Neutrophil (primary cell): ENCODE results near the gene IL20.

Experiments used
- H3K27ac ChIP-seq: fragments of 200-600 bp; sonication (generic); 2 replicates; pipeline ENCODE4 v1.5.1; 2016; ENCODE audit warnings: mild to moderate bottlenecking, moderate library complexity
- H3K27me3 ChIP-seq: fragments of 200-600 bp; sonication (generic); 2 replicates; pipeline ENCODE4 v1.6.0; 2016; ENCODE audit warnings: mild to moderate bottlenecking
- H3K36me3 ChIP-seq: fragments of 200-600 bp; sonication (generic); 2 replicates; pipeline ENCODE4 v1.5.1; 2017
- H3K4me1 ChIP-seq, 2 experiments: fragments of 200-600 bp in 1 of 2; sonication (generic) in 1 of 2; 1 replicate in 1 of 2; 2 replicates in 1 of 2; pipeline versions ENCODE4 v1.5.1 to v1.6.1; 2013 to 2016; ENCODE audit warnings: low read depth in 1 of 2, low read length in 1 of 2, mild to moderate bottlenecking in 1 of 2, moderate library complexity in 1 of 2; ENCODE audit not compliant: control insufficient read depth in 1 of 2, insufficient read depth in 1 of 2
- H3K4me3 ChIP-seq, 2 experiments: fragments of 200-600 bp in 1 of 2; sonication (generic) in 1 of 2; 1 replicate in 1 of 2; 2 replicates in 1 of 2; pipeline ENCODE4 v1.5.1; 2013 to 2016; ENCODE audit warnings: low read depth in 1 of 2, low read length in 1 of 2, mild to moderate bottlenecking in 1 of 2, moderate library complexity in 1 of 2
- H3K9me3 ChIP-seq: fragments of 200-600 bp; sonication (generic); 2 replicates; pipeline ENCODE4 v1.5.1; 2016
- TF ChIP-seq, protein P1 (sequence below): fragments of 200-600 bp; sonication (generic); IDR thresholded peaks from 2 replicates; pipeline ENCODE4 v1.5.1; 2016; ENCODE audit warnings: antibody characterized with exemption

The IL20 gene

DNA sequence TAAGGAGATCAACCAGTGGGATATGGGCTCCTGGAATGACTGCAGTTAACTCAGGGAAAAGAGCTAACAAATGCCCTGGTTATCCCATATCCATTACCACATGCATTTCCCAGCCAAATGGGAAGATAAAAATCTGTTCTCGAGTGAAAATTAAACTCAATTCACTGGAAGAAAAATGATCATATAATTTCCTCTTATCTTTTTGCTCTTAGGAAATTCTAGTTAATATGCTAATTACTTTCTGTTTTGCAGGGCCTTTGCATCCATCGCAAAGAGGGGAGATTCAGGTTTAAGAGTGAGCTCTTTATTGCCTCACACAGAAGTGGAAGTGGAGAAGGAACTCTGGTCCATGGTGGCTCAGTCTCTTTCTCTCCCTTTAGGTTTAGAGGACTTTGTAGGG is 28.0 kb downstream of the IL20 start:
- Histone ChIP-seq H3K4me3 (no peak overlapping the region), H3K9me3 (no peaks in the 10 kb centered on the region), H3K27me3 (peaks cover 33% of the 10 kb centered on the region), H3K27ac (no peak overlapping the region), H3K36me3 (no peaks in the 10 kb centered on the region), H3K4me1 (no peaks in the 10 kb centered on the region)
- TF ChIP-seq, protein P1, sequence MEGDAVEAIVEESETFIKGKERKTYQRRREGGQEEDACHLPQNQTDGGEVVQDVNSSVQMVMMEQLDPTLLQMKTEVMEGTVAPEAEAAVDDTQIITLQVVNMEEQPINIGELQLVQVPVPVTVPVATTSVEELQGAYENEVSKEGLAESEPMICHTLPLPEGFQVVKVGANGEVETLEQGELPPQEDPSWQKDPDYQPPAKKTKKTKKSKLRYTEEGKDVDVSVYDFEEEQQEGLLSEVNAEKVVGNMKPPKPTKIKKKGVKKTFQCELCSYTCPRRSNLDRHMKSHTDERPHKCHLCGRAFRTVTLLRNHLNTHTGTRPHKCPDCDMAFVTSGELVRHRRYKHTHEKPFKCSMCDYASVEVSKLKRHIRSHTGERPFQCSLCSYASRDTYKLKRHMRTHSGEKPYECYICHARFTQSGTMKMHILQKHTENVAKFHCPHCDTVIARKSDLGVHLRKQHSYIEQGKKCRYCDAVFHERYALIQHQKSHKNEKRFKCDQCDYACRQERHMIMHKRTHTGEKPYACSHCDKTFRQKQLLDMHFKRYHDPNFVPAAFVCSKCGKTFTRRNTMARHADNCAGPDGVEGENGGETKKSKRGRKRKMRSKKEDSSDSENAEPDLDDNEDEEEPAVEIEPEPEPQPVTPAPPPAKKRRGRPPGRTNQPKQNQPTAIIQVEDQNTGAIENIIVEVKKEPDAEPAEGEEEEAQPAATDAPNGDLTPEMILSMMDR: no peak

DNA sequence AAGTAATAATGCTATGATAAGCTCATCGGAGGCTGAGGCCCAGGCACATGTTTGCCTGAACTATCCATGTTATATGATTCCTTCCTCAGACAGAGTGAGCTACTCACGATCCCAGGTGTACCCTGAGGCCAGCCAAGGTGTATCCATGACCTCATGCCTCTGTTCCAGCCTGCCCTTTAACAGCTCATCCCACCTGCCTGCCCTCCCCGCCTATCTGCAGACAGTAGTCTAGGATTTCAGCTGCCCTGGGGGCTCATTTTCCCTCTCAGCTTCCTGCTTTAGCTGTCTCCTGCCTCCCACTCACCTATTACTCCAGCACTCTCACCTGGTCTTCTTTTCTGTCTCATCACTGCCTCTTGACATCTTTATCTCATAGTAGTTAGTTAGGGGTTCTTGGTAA is 29.9 kb downstream of the IL20 start:
- TF ChIP-seq, protein P1: no peak
- no peaks in the 10 kb centered on the region for H3K4me1 ChIP-seq
- H3K9me3 ChIP-seq: no peaks in the 10 kb centered on the region
- no peak overlapping the region for H3K27ac ChIP-seq
- peaks cover 28% of the 10 kb centered on the region for H3K27me3 ChIP-seq
- H3K4me3 ChIP-seq: no peak overlapping the region
- no peaks in the 10 kb centered on the region for H3K36me3 ChIP-seq

- Histone ChIP-seq H3K9me3 (no peaks in the 10 kb centered on the region), H3K27ac (no peak overlapping the region), H3K27me3 (peaks cover 23% of the 10 kb centered on the region), H3K4me1 (no peaks in the 10 kb centered on the region), H3K36me3 (no peaks in the 10 kb centered on the region), H3K4me3 (no peak overlapping the region)
- TF ChIP-seq, protein P1: no peak
Observed at GRCh38 chr1:206895837-206896242, 30.4 kb downstream of the IL20 start.

- no peak overlapping the region for H3K27ac ChIP-seq
Observed at GRCh38 chr1:206896261-206896660, 30.8 kb downstream of the IL20 start.

DNA sequence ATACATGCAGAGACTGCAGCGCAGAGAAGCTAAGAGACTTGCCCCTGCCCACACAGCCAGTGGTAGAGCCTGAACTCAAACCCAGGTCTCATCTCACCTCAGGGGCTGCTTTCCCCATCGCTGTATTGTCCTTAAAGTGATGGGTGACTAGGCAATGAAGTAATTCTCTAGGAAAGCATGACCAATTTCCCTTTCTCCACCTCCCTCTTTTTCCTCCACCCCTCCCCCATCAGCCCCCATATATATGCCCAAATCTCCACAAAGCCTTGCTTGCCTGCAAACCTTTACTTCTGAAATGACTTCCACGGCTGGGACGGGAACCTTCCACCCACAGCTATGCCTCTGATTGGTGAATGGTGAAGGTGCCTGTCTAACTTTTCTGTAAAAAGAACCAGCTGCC is 31.8 kb downstream of the IL20 start, which contains the start of gene IL24:
Gene IL24, plus strand, starts transcription at position 269 of the 400 bp plus-strand sequence. CDS start 390 bp downstream, outside the sequence.
- Histone ChIP-seq H3K36me3 (no peaks in the 10 kb centered on the region), H3K9me3 (no peaks in the 10 kb centered on the region), H3K4me1 (no peaks in the 10 kb centered on the region), H3K27me3 (peaks cover 16% of the 10 kb centered on the region), H3K27ac (no peak within 1 kb of the TSS), H3K4me3 (no peak within 1 kb of the TSS)
- TF ChIP-seq, protein P1: no peak

More at GRCh38 chr1:206896261-206896660, 30.8 kb downstream of the IL20 start:
- no peaks in the 10 kb centered on the region for H3K36me3 ChIP-seq
- H3K9me3 ChIP-seq: no peaks in the 10 kb centered on the region
- no peak overlapping the region for H3K4me3 ChIP-seq
- no peaks in the 10 kb centered on the region for H3K4me1 ChIP-seq
- H3K27me3 ChIP-seq: peaks cover 19% of the 10 kb centered on the region
- TF ChIP-seq, protein P1: no peak
